Fibroblast of lung (primary cell): ENCODE measurements around the gene TCERG1L. TPM values are rescaled to one million over a fixed set of nuclear protein-coding genes. Genes with fewer than 3 reads are reported as not detected.

ENCODE experiments used
- DNase-seq, 2 donors: peaks; one replicate each; pipeline versions ENCODE4 v3.0.0 to v3.0.0-alpha.2; 2010; ENCODE audit warnings: low read depth in 2 of 2
- H2AFZ ChIP-seq: 2 replicates; pipeline ENCODE4 v1.5.1; 2012; ENCODE audit warnings: low read length, control low read depth, inconsistent platforms
- H3K27ac ChIP-seq: 2 replicates; pipeline ENCODE4 v1.5.1; 2011; ENCODE audit warnings: low read length, control low read depth; ENCODE audit not compliant: insufficient read depth
- H3K27me3 ChIP-seq: 2 replicates; pipeline ENCODE4 v1.5.1; 2011; ENCODE audit warnings: mild to moderate bottlenecking, low read length; ENCODE audit not compliant: control insufficient read depth, insufficient read depth
- H3K36me3 ChIP-seq: 2 replicates; pipeline ENCODE4 v1.5.1; 2011; ENCODE audit warnings: low read length; ENCODE audit not compliant: control insufficient read depth, insufficient read depth
- H3K4me1 ChIP-seq: 2 replicates; pipeline ENCODE4 v1.5.1; 2011; ENCODE audit warnings: low read length; ENCODE audit not compliant: control insufficient read depth, insufficient read depth; ENCODE audit errors: extremely low read depth
- H3K4me2 ChIP-seq: 2 replicates; pipeline ENCODE4 v1.5.1; 2011; ENCODE audit warnings: low read length, control low read depth; ENCODE audit not compliant: insufficient read depth; ENCODE audit errors: extremely low read depth
- H3K4me3 ChIP-seq, 4 experiments: fragments of 200-600 bp in 1 of 4; sonication (generic) in 1 of 4; replicated peaks in 1 of 4; 2 replicates each; pipeline ENCODE4 v1.5.1; 2011 to 2016; ENCODE audit warnings: low read length in 4 of 4, low read depth in 3 of 4, mild to moderate bottlenecking in 3 of 4, control low read depth in 2 of 4, inconsistent platforms in 1 of 4, mixed read lengths in 1 of 4; ENCODE audit not compliant: insufficient read depth in 1 of 4; ENCODE audit errors: control extremely low read depth in 1 of 4
- H3K79me2 ChIP-seq: 2 replicates; pipeline ENCODE4 v1.5.1; 2012; ENCODE audit warnings: mild to moderate bottlenecking, low read length, inconsistent platforms; ENCODE audit not compliant: control insufficient read depth, insufficient read depth
- H3K9ac ChIP-seq: 2 replicates; pipeline ENCODE4 v1.5.1; 2011; ENCODE audit warnings: mild to moderate bottlenecking, low read length, control low read depth; ENCODE audit not compliant: insufficient read depth
- H3K9me3 ChIP-seq: 2 replicates; pipeline ENCODE4 v1.5.1; 2012; ENCODE audit warnings: low read depth, low read length; ENCODE audit not compliant: control insufficient read depth, insufficient read depth
- H4K20me1 ChIP-seq: 2 replicates; pipeline ENCODE4 v1.5.1; 2011; ENCODE audit warnings: low read length; ENCODE audit not compliant: control insufficient read depth, insufficient read depth; ENCODE audit errors: extremely low read depth
- CTCF ChIP-seq, 2 donors: IDR thresholded peaks in 1 of 2; conservative IDR thresholded peaks in 1 of 2; 1 replicate in 1 of 2; 2 replicates in 1 of 2; pipeline ENCODE4 v1.5.1; 2011 to 2012; ENCODE audit warnings: low read length in 2 of 2, control low read depth in 1 of 2, inconsistent platforms in 1 of 2, low read depth in 1 of 2, mild to moderate bottlenecking in 1 of 2
- EZH2 ChIP-seq: IDR thresholded peaks from 2 replicates; pipeline ENCODE4 v1.5.1; 2012; ENCODE audit warnings: low read length, control low read depth, mild to moderate bottlenecking; ENCODE audit errors: missing control alignments
- polyA plus RNA-seq, 2 donors: library from polyadenylated mRNA; depleted of rRNA in 1 of 2; stranded (reverse) in 1 of 2; unstranded in 1 of 2; fragments of >200 nt; gene quantifications; 2 replicates each; pipeline ENCODE4 v1.2.1, GENCODE V29; 2011 to 2012; ENCODE audit warnings: missing spikeins in 1 of 2
- total RNA-seq: library from RNA; depleted of rRNA; stranded (reverse); fragments of >200 nt; gene quantifications from 2 replicates; pipeline ENCODE4 v1.2.1, GENCODE V29; 2014

The TCERG1L gene
- total and polyA plus RNA-seq, 2 donors (not counting 1 experiment from before 2014, with no cell fraction given): 0.02 TPM; not detected in 1

DNA sequence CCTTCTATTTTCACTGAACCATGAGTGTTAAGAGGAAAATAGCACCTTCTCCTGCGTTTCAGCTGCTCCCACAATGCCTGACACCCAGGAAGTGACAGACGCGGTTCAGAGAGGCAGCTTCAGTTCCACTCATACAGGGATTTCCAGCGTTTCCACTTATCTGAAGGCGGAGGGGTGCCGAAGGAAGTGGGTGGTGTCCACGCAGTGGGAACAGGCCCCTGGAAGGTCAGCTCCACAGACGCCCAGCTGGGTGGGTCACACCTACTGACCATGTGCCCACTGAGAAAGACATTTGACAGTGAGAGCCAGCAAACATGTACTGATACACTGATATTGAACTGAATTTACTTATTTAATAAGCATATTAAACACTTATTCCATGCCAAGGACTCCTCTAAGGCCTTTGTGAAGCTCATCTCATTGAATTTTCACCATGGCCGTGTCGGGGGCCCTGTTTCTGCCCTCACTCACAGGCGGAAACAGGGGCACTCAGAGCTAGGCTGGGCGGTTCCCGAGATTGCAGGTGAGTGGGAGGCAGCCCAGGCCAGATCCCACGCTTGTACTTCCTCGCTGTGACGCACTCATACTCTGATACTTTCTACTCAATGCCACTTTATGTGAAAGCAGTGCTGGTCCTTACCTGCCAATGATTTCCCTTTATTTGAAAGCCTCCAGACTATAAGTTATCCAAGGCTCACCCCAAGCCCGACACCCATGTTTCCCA is 96.8 kb downstream of the TCERG1L start:
- DNase-seq: no peak
- no peaks in the 10 kb centered on the region for H3K9me3 ChIP-seq

DNA sequence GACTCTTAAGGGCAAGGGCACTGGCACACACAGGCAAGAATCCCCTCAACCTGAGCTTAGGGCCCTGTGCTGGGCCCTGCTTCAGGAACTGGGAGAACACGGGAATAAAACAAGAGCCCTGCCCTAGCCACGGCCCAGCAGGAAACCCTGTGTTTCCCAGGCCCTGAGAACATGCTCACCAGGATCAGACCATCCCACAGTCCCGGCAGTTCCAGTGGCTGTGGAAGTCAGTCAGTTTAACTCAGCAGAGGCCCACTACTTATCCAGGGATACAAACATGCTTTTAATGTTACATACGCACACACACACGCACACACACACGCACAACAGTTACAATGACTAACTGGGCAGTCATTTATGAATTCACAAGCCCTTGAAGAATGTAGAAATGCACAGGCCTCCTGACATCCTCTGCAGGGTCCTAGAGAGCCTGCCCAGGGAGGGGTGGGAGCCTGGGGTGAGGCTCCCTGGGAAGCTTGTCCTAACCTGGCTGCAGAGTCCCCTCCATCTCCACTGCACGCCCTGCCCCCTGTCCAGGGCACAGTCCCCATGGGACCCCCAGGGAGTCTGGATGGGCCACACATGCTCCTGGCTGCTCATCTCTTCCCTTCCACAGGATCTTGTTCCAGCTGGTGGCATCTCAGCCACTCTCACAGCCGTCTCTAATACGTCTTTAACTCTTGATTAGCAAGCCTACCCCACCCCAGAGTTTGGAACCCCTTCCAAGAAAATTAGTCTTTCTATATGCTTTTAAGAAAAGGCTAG is 97.6 kb downstream of the TCERG1L start:
- TF ChIP-seq CTCF (conservative IDR thresholded peaks at IDR 0.05 in 1 of 2, IDR thresholded peaks at IDR 0.05 in 1 of 2; ENCODE audit: low read depth in 1 of 2, low read length in 2 of 2) (no peak), EZH2 (no peak)

More for the DNA sequence above, 96.8 kb downstream of the TCERG1L start:
- Histone ChIP-seq H2AFZ (no peak overlapping the region), H3K9ac (no peak overlapping the region), H3K4me2 (no peak overlapping the region), H3K4me1 (no peaks in the 10 kb centered on the region), H3K27ac (no peak overlapping the region), H3K36me3 (no peaks in the 10 kb centered on the region), H3K27me3 (no peaks in the 10 kb centered on the region), H3K79me2 (no peaks in the 10 kb centered on the region), H3K4me3 (no peak overlapping the region), H4K20me1 (no peaks in the 10 kb centered on the region)
- no peak for TF ChIP-seq CTCF (conservative IDR thresholded peaks at IDR 0.05 in 1 of 2, IDR thresholded peaks at IDR 0.05 in 1 of 2; ENCODE audit: low read depth in 1 of 2, low read length in 2 of 2)
- no peak for TF ChIP-seq EZH2

GRCh38 chr10:131212763-131213325 is 98.7 kb downstream of the TCERG1L start:
- Histone ChIP-seq H3K27me3 (no peaks in the 10 kb centered on the region), H3K9me3 (no peaks in the 10 kb centered on the region), H3K9ac (no peak overlapping the region), H3K4me3 (no peak overlapping the region), H3K79me2 (no peaks in the 10 kb centered on the region), H3K27ac (no peak overlapping the region), H3K4me2 (no peak overlapping the region), H3K4me1 (no peaks in the 10 kb centered on the region), H4K20me1 (no peaks in the 10 kb centered on the region), H2AFZ (no peak overlapping the region), H3K36me3 (no peaks in the 10 kb centered on the region)
- no peak for DNase-seq
- no peak for TF ChIP-seq CTCF (conservative IDR thresholded peaks at IDR 0.05 in 1 of 2, IDR thresholded peaks at IDR 0.05 in 1 of 2; ENCODE audit: low read depth in 1 of 2, low read length in 2 of 2)
- TF ChIP-seq EZH2: no peak

More for the DNA sequence above, 97.6 kb downstream of the TCERG1L start:
- Histone ChIP-seq H3K9me3 (no peaks in the 10 kb centered on the region), H3K4me1 (no peaks in the 10 kb centered on the region), H2AFZ (no peak overlapping the region), H4K20me1 (no peaks in the 10 kb centered on the region), H3K36me3 (no peaks in the 10 kb centered on the region), H3K4me3 (no peak overlapping the region), H3K27ac (no peak overlapping the region), H3K4me2 (no peak overlapping the region), H3K9ac (no peak overlapping the region), H3K79me2 (no peaks in the 10 kb centered on the region), H3K27me3 (no peaks in the 10 kb centered on the region)
- no peak for DNase-seq
